Testis (tissue), 3 donors: ENCODE data around the gene OPCML. TPM values are rescaled to one million over a fixed set of nuclear protein-coding genes. Genes with fewer than 3 reads are reported as not detected.

ENCODE experiments used
- DNase-seq: peaks from one replicate; pipeline ENCODE4 v3.0.0-alpha.2; 2019
- H3K27ac ChIP-seq, 2 donors: fragments of 200-600 bp; sonication (generic); one replicate each; pipeline ENCODE4 v1.5.1; 2019
- H3K27me3 ChIP-seq: fragments of 200-600 bp; sonication (generic); one replicate; pipeline ENCODE4 v1.5.1; 2019
- H3K36me3 ChIP-seq: fragments of 200-600 bp; sonication (generic); one replicate; pipeline ENCODE4 v1.5.1; 2017; ENCODE audit warnings: low read depth; ENCODE audit errors: missing control alignments
- H3K4me1 ChIP-seq: fragments of 200-600 bp; sonication (generic); one replicate; pipeline ENCODE4 v1.5.1; 2019
- H3K4me3 ChIP-seq, 2 donors: fragments of 200-600 bp; sonication (generic); one replicate each; pipeline ENCODE4 v1.5.1; 2017 to 2019
- H3K9me3 ChIP-seq: fragments of 200-600 bp; sonication (generic); one replicate; pipeline ENCODE4 v1.5.1; 2017
- POLR2A ChIP-seq: fragments of 450-650 bp; IDR thresholded peaks from one replicate; pipeline ENCODE4 v1.6.1; 2017; ENCODE audit warnings: antibody characterized with exemption, mild to moderate bottlenecking, moderate library complexity
- WGBS, 2 donors: methylation state at CpG; one replicate each; pipeline ENCODE4 v1.1.5; 2018; 5-methylcytosine and 5-hydroxymethylcytosine counted together
- intact Hi-C: fragments of 100-400 bp; cut with DNase I; formaldehyde crosslinking; loops from one replicate; pipeline ENCODE4 v1.15.1; 2023; ENCODE audit warnings: low total_unique reads
- polyA plus RNA-seq: library from polyadenylated mRNA; stranded (reverse); fragments of 350-450 nt; fragmentation: Illumina TruSeq; extraction: RNeasy Lipid Tissue Mini Kit (QIAGEN cat#74804); gene quantifications from one replicate; pipeline ENCODE4 v1.2.3, GENCODE V29; 2014; ENCODE audit warnings: low read depth, low replicate concordance; ENCODE audit not compliant: insufficient read depth
- total RNA-seq, 2 donors: library from RNA; depleted of rRNA; stranded (reverse); fragments of >200 nt; gene quantifications; one replicate each; pipeline ENCODE4 v1.2.3, GENCODE V29; 2016
- TF ChIP-seq, protein P1 (sequence below), 3 experiments: fragments of 450-650 bp in 2 of 3; fragments of 200-600 bp in 1 of 3; sonication (generic) in 1 of 3; IDR thresholded peaks; one replicate each; pipeline ENCODE4 v1.5.1; 2016 to 2019; ENCODE audit warnings: antibody characterized with exemption in 3 of 3, mild to moderate bottlenecking in 2 of 3, moderate library complexity in 1 of 3

The OPCML gene
- total and polyA plus RNA-seq, 3 donors from 2014 or later: 0.16 to 2.7 (median 0.62) TPM

DNA sequence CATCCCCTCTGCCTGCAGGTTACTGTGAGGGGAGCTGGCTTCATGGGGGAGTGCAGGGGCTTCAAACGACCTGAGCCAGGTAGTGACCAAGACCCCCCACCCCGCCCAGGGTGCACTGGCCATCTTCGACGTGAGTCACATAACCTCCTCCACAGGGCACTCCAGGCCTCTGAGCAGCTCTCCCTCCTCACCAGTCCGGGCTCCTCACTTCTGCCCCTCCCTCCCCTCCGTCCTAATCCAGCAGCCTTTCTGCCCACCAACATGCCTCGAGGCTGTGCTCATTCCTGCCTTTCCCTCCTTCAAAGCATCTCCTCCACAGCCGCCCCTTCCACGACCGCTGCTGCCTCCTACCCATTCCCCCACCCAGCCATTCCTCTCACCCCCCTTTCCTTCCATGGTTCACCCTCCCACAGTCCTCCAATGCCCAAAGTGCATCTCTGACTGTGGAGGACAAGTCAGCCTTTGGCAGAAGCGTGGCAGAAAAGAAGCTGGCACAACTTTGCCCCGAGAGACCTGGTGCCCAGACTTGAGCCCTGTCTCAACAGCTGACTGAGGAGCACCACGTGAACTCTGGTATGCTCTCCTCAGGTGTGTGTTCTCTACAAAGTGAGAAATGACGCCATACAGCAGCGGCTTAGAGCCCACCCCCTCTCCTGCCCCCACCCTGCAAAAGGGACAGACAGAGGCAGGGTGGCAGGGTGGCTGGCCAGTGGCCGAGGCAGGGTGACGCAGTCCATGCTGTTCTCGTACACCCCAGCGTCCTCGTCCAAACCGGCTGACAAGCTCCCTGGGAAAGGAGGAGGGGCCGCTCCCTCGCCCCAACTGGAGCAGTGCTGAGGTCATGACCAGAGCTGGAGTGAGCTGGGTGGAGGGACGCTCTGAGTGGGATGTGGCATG is 30.4 kb downstream of the OPCML start:
- 47 to 52% methylated on average over 22 to 24 of the region's 24 CpGs for WGBS, 2 donors
- H3K27me3 ChIP-seq: no peaks in the 10 kb centered on the region
- H3K27ac ChIP-seq: no peak overlapping the region
- H3K9me3 ChIP-seq: no peaks in the 10 kb centered on the region
- no peaks in the 10 kb centered on the region for H3K4me1 ChIP-seq
- H3K4me3 ChIP-seq: no peak overlapping the region
- no peak for DNase-seq
- no peaks in the 10 kb centered on the region for H3K36me3 ChIP-seq
- intact Hi-C loops: no loop called here
- TF ChIP-seq, protein P1, sequence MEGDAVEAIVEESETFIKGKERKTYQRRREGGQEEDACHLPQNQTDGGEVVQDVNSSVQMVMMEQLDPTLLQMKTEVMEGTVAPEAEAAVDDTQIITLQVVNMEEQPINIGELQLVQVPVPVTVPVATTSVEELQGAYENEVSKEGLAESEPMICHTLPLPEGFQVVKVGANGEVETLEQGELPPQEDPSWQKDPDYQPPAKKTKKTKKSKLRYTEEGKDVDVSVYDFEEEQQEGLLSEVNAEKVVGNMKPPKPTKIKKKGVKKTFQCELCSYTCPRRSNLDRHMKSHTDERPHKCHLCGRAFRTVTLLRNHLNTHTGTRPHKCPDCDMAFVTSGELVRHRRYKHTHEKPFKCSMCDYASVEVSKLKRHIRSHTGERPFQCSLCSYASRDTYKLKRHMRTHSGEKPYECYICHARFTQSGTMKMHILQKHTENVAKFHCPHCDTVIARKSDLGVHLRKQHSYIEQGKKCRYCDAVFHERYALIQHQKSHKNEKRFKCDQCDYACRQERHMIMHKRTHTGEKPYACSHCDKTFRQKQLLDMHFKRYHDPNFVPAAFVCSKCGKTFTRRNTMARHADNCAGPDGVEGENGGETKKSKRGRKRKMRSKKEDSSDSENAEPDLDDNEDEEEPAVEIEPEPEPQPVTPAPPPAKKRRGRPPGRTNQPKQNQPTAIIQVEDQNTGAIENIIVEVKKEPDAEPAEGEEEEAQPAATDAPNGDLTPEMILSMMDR (IDR thresholded peaks at IDR 0.05): no peak
- no peak for TF ChIP-seq POLR2A

DNA sequence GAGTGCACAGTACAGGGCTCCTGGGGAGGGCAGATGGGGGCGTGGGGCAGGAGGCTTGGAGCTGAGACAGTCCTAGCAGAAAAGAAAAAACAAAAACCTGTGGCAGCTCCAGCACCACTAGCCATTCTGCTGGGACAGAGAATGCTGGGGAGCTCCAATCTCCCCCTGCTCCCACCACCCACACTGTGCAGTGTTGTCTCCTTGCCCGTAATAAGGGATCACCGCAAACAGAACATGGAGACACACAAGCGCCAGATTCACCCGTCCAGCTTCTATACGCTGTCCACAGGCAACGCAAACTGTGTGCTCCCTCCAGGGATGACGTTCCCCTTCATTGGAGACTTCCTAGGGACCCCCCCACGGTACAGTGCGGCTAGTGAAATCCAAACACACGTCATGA is 31.4 kb downstream of the OPCML start:
- intact Hi-C loops: no loop called here
- Histone ChIP-seq H3K9me3 (no peaks in the 10 kb centered on the region), H3K36me3 (no peaks in the 10 kb centered on the region), H3K4me3 (no peak overlapping the region), H3K4me1 (no peaks in the 10 kb centered on the region), H3K27ac (no peak overlapping the region), H3K27me3 (no peaks in the 10 kb centered on the region)
- 63 to 67% methylated on average over 11 of the region's 11 CpGs for WGBS, 2 donors
- DNase-seq: no peak
- TF ChIP-seq, protein P1 (IDR thresholded peaks at IDR 0.05): no peak
- no peak for TF ChIP-seq POLR2A

DNA sequence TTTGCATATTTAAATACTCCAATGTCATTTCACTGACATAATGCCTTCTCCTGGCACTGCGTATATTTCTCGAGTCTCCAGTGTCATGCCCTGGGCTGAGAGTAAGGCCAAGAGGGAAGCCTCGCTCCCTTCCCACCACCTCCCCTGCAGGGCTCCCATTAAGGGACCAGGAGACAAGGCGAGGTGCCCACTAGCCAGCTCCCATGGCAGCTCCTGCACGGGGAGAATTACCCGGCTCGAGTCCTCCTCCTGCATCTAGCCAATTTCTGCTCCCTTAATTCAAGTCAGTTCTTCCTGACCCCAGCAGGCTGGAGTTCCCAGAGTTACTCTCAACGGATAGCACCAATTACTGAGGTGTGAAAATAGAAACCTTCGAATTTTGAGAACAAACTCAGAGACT is 31.9 kb downstream of the OPCML start:
- Histone ChIP-seq H3K9me3 (no peaks in the 10 kb centered on the region), H3K27ac (no peak overlapping the region), H3K36me3 (no peaks in the 10 kb centered on the region), H3K4me3 (no peak overlapping the region), H3K4me1 (no peaks in the 10 kb centered on the region), H3K27me3 (no peaks in the 10 kb centered on the region)
- intact Hi-C loops: no loop called here
- DNase-seq: no peak
- TF ChIP-seq POLR2A: no peak
- TF ChIP-seq, protein P1 (IDR thresholded peaks at IDR 0.05): no peak
- WGBS, 2 donors: 58 to 67% methylated on average over 9 of the region's 9 CpGs

DNA sequence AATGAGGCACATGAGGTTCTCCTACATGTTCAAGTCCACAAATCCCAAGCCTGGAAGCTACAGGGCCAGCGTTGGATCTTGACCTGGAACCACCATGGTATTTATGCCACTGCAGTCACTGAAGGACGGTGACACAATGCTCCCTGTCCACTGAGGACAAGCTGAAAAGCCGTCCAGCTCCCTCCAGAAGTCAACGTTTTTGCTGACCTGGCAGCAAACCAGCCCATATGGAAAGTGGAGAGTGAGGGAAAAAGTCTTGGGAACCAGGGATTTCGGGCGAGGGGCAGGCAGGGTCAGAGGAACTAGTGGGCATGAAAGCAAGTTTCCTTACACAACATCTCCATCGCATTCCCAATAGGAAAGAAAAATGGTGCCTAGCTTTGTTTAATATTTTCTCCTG is 33.3 kb downstream of the OPCML start:
- no peaks in the 10 kb centered on the region for H3K4me1 ChIP-seq
- intact Hi-C loops: no loop called here
- H3K27ac ChIP-seq: no peak overlapping the region
- H3K4me3 ChIP-seq: no peak overlapping the region
- no peaks in the 10 kb centered on the region for H3K36me3 ChIP-seq
- H3K9me3 ChIP-seq: no peaks in the 10 kb centered on the region
- TF ChIP-seq, protein P1 (IDR thresholded peaks at IDR 0.05): no peak
- TF ChIP-seq POLR2A: no peak
- 82 to 90% methylated on average over 7 of the region's 7 CpGs for WGBS, 2 donors
- no peaks in the 10 kb centered on the region for H3K27me3 ChIP-seq
- DNase-seq: no peak
